Measurements from ENCODE around the gene SIGLEC14.

DNA sequence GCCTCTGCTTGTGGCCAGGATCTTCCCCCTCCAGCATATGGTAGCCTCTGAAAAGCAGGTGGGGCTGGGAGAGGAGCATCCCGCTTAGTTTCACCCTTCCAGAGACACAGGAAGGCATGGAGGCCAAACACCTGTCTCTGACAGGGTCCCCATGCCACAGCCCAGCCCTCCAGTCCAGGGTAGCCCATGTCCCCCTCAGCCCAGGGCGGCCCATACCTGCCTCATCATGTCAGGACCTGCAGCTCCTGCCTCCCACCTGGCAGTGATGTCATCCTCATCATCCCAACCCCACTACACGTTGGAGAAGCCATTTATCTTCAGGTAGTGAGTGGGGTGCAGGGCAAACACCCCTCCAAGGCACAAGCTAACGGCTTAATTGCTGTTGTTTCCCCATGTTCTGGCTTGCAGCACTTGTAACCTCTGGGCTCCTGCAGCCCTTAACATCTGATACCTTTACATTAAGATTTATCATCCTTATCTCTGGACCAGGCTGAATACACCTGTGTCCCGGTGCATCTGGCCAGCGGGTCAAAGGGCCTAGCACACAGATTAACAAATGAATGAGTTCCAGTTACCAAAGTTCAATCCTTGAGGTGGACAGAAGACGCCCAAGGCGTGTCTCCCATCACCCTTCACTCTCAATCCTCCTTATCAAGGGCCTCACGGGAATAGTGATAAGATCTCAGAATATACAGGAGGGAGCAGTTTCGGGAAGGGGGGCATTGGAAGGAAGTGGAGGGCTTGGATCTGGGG, 53.3 kb downstream of the SIGLEC14 start:
- TF ChIP-seq POLR2AphosphoS5 (IDR thresholded peaks at IDR 0.05) (no peak), POLR2A (IDR thresholded peaks at IDR 0.05) (no peak), EP300 (IDR thresholded peaks at IDR 0.05) (no peak)
- TF ChIP-seq, protein P1, sequence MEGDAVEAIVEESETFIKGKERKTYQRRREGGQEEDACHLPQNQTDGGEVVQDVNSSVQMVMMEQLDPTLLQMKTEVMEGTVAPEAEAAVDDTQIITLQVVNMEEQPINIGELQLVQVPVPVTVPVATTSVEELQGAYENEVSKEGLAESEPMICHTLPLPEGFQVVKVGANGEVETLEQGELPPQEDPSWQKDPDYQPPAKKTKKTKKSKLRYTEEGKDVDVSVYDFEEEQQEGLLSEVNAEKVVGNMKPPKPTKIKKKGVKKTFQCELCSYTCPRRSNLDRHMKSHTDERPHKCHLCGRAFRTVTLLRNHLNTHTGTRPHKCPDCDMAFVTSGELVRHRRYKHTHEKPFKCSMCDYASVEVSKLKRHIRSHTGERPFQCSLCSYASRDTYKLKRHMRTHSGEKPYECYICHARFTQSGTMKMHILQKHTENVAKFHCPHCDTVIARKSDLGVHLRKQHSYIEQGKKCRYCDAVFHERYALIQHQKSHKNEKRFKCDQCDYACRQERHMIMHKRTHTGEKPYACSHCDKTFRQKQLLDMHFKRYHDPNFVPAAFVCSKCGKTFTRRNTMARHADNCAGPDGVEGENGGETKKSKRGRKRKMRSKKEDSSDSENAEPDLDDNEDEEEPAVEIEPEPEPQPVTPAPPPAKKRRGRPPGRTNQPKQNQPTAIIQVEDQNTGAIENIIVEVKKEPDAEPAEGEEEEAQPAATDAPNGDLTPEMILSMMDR (IDR thresholded peaks at IDR 0.05), result no peak

All from sigmoid colon (tissue), 4 donors.